ENCODE results near the gene ALPL. TPM values are rescaled to one million over a fixed set of nuclear protein-coding genes. Genes with fewer than 3 reads are reported as not detected.

The ALPL gene
- total and polyA plus RNA-seq, 10 of the 15 experiments (the other 5 are each of a cell fraction or from before 2014, with no cell fraction given), result 0.07 to 0.59 (median 0.31) TPM; not detected in 2

DNA sequence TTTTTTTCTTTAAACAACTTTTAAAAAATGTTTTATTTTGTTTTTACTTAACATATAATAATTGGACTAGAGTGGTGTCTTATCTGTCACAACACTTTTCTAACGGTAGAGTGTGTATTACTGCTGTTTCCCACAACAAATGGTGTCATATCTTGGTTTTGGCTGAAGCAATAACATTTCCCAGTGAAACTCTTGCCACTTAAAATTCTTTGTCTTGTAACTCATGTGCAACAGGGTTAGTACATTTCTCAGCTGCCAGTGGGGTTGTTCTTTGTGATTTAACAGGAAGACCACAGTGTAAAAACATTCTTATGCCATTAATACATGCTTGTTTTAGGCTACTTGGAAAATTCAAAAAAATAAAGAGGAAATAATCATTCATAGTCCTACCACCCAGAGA lies 43.5 kb downstream of the ALPL start (continued):
- TF ChIP-seq EP300 (IDR thresholded peaks at IDR 0.05; ENCODE audit: borderline replicate concordance in 1 of 2, control insufficient read depth in 1 of 2, low read depth in 2 of 2, low read length in 2 of 2) (no peak), FOXM1 (IDR thresholded peaks at IDR 0.05; ENCODE audit: low read depth, low read length) (no peak)
- TF ChIP-seq, protein P1, sequence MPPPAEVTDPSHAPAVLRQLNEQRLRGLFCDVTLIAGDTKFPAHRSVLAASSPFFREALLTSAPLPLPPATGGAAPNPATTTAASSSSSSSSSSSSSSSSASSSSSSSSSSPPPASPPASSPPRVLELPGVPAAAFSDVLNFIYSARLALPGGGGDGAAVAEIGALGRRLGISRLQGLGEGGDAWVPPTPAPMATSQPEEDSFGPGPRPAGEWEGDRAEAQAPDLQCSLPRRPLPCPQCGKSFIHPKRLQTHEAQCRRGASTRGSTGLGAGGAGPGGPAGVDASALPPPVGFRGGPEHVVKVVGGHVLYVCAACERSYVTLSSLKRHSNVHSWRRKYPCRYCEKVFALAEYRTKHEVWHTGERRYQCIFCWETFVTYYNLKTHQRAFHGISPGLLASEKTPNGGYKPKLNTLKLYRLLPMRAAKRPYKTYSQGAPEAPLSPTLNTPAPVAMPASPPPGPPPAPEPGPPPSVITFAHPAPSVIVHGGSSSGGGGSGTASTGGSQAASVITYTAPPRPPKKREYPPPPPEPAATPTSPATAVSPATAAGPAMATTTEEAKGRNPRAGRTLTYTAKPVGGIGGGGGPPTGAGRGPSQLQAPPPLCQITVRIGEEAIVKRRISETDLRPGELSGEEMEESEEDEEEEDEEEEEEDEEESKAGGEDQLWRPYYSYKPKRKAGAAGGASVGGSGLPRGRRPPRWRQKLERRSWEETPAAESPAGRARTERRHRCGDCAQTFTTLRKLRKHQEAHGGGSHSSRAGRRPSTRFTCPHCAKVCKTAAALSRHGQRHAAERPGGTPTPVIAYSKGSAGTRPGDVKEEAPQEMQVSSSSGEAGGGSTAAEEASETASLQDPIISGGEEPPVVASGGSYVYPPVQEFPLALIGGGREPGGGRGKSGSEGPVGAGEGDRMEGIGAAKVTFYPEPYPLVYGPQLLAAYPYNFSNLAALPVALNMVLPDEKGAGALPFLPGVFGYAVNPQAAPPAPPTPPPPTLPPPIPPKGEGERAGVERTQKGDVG (CRISPR knock-in tag; IDR thresholded peaks at IDR 0.05), result no peak

DNA sequence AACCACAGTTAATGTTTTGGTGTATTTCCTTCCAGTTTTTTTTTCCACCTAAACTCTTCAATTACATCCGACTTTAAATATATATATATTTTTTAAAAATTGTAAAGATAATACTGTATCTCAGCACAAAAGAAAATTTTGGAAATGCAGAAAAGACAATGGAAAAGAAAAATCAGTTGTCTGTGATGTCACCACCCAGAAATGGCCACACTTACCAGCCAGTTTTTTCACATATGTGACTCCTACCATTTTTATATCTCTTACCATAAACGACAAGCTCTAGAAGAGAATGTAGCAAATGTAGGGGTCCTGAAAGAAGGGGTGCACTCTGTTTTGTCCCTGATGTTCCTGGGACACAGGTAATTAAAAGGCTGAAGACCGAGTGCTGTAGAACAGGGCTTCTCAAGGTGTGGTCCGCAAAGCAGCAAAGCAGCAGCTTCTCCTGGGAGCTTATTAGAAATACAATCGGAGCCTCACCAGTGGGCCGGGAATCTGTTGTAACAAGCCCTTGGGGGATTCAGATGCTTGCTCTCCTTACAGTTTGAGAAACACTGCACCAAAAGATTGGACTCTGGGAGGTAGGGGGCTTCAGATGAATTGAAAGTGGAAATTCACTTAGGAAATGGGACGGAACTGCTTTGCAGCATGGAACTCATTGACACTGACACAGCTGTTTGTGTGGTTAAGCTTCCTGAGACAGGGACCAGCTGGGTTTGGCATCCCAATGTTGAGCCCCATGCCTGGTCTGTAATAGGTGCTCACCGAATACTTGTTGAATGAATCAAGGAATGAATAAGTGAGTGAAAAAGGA lies 44.1 kb downstream of the ALPL start:
- Histone ChIP-seq H2AFZ (ENCODE audit: control insufficient read depth, low read depth, low read length) (no peak overlapping the region), H3K27me3 (replicated peaks in 1 of 2; ENCODE audit: control insufficient read depth in 2 of 2, insufficient read depth in 2 of 2, low read length in 1 of 2) (no peaks in the 10 kb centered on the region; a peak in 1 of 4 replicates), H3K9me3 (replicated peaks; ENCODE audit: control insufficient read depth, insufficient read depth, low read length) (no peaks in the 10 kb centered on the region), H3K79me2 (ENCODE audit: control insufficient read depth, insufficient read depth, low read length) (no peaks in the 10 kb centered on the region), H3K4me2 (ENCODE audit: control insufficient read depth, insufficient read depth) (no peak overlapping the region), H4K20me1 (ENCODE audit: control insufficient read depth, insufficient read depth) (no peaks in the 10 kb centered on the region), H3K36me3 (ENCODE audit: control insufficient read depth in 2 of 2, insufficient read depth in 2 of 2, low read length in 1 of 2) (no peaks in the 10 kb centered on the region), H3K4me1 (ENCODE audit: control insufficient read depth, insufficient read depth, low read length) (no peaks in the 10 kb centered on the region), H3K27ac (ENCODE audit: control insufficient read depth, insufficient read depth) (no peak overlapping the region), H3K9ac (ENCODE audit: control insufficient read depth, insufficient read depth, low read length) (no peak overlapping the region), H3K4me3 (no peak overlapping the region)
- ChIA-PET CTCF (interaction anchor here (0.6 kb wide), 1 partner anchor 746 kb away, joined by 4 read pairs; no protein-coding TSS in a partner anchor), POLR2A (no interaction called here), RAD21 (ENCODE audit: unreplicated experiment) (interaction anchor here (0.6 kb wide), 1 partner anchor 50 kb away, joined by 4 read pairs; no protein-coding TSS in a partner anchor), SMC1A (ENCODE audit: uncharacterized antibody, unreplicated experiment) (no interaction called here)
- no TSS peak for BruUV-seq (replicated peaks)
- FAIRE-seq, result no peak
- in situ Hi-C loops (cut with MboI), result no loop called here
- TF ChIP-seq EZH2 (IDR thresholded peaks at IDR 0.05; ENCODE audit: borderline replicate concordance, control insufficient read depth, low read depth, low read length), result no peak
- TF ChIP-seq SP1 (IDR thresholded peaks at IDR 0.05; ENCODE audit: low read depth, low read length), result no peak
- TF ChIP-seq ZNF217 (IDR thresholded peaks at IDR 0.05), result no peak
- TF ChIP-seq ZNF207 (IDR thresholded peaks at IDR 0.05; ENCODE audit: borderline replicate concordance), result no peak
- TF ChIP-seq CREM (IDR thresholded peaks at IDR 0.05; ENCODE audit: low read depth), result no peak
- TF ChIP-seq IKZF1 (conservative IDR thresholded peaks at IDR 0.05), result no peak
- WGBS (ENCODE audit: insufficient coverage, insufficient replicate concordance, low lambda C conversion rate, missing lambda C conversion rate), result 18% methylated on average over 8 of the region's 8 CpGs
- ATAC-seq, result no peak
- intact Hi-C loops (cut with micrococcal nuclease; ENCODE audit: unreplicated experiment), result no loop called here
- DNase-seq (ENCODE audit: low read depth, low spot score), result no peak

All from GM12878 (cell line).